Choroid plexus epithelial cell (primary cell): ENCODE data around the gene ADM.
A peak's percentile ranks its signal among the peaks of the same experiment; 100 is the strongest.

ENCODE experiments used
- DNase-seq: peaks from one replicate; pipeline ENCODE4 v3.0.0-alpha.2; 2010; ENCODE audit warnings: low read depth
- H3K4me3 ChIP-seq: 2 replicates; pipeline ENCODE4 v1.5.1; 2011; ENCODE audit warnings: low read depth, mild to moderate bottlenecking, control low read depth, low read length, moderate library complexity
- CTCF ChIP-seq: conservative IDR thresholded peaks from 2 replicates; pipeline ENCODE4 v1.5.1; 2011; ENCODE audit warnings: low read depth, mild to moderate bottlenecking, control low read depth, inconsistent platforms, low read length, moderate library complexity

ADM gene

DNA sequence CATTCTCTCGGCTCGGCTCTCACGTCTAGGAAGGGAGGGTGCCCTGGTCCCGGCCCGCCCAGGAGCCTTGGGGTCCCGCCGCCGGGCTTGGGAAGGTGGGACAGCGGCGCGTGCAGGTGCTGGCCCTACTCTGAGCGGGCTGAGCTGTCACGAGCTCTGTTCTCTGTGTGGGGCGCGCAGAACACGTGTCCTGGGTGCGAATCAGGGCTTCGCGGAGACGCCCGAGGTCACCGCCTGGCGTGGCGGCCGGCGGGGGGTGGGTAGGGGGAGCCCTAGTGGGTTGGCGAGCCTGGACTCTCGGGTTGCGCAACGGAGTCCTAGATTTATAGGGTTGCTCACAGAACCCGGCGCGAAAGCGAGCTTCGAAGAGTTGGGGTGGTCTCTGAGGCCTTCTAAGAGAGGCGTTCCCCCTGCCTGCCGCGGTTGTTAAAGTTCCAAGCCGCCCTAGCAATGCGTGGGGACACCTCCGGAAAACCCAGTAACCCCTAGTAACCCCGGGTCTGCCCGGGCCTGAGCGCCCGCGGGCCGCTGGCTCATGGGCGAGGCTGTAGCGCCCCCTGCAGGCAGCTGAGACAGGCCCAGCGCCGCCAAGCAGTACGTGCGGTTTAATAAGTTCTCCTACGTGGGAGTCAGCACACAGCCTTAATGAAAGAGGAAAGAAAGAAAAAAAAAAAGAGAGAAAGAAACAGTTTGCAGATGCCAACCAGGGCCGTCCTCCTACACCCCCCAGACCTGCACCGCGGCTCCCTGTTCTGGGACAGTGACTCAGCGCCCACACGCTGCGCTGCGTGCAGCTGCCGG is 2.7 kb downstream of the ADM start:
- H3K4me3 ChIP-seq: peak overlapping the region; percentile 98
- TF ChIP-seq CTCF: peak; percentile 84
- peak; percentile 94 for DNase-seq

- peak; percentile 57 for DNase-seq
- H3K4me3 ChIP-seq: peak overlapping the region; percentile 98
- no peak for TF ChIP-seq CTCF
These were observed 3.5 kb downstream of the ADM start for GRCh38 chr11:10308201-10308954.

DNA sequence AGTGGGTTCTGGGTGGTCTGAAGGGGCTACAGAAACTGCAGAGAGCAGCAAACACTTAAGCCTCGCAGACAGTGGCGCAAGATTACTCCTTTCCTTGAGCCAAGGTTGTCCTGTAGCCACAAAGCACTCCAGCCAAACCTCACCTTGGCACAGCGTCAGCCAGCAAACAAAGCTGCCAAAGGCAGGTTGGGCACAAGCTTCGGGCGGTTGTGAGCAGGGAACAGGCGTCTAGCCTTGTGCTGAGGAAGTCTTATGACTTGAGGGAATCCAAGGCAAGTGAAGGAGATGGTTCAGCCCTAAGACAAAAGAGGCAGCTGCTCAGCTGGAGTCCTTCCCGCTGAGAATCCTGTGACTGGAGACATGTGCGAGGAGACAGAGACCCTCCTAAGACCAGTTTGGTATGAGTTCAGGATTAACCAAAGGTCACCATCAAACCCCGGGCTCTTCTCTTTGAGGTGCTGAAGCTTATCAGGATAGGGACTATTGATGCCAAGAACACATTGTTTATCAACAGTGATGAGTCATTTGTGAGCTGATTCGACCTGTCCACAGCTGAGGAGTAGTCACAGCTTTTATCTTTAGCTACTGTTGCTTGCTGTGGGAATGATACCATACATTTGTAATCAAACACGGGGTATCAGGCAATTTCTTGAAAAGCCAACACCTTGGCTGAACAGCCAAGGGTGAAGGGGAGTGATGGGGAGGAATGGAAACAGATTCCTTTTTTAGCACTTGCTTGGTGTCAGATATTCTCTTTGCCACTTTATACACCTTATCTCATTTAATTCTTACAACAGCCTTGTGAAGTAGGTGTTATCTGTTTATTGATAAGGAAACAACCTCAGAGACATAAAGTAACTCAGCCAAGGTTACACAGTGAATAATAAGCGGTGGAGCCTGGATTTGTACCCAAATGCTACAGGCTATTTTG is 4.6 kb downstream of the ADM start:
- DNase-seq: peak; percentile 93
- peak overlapping the region; percentile 98 for H3K4me3 ChIP-seq
- no peak for TF ChIP-seq CTCF

DNA sequence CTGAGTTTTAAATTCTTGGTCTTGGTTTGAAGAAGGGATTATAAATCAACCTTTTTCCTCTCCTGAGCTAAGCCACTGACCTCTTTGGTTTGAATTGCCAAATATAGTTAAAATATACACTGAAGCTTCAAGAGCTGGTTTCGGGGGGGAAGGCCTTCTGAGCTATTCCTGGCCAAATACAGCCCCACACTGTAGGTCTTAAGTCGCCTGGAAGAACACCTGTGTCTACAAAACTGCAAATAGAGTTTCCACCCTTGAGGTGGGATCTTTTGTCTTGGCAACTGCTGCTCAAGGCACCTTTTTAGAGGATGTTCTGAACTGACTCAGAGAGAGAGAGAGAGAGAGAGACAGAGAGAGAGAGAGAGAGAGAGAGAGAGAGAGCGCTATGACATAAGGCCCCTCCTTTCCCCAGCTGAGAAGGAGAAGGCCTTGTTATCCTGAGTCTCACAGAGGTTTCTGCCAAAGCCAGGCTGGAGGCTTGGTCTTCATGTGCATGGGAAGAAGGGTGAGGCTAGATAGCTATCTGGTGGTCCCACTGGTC is 5.5 kb downstream of the ADM start:
- no peak overlapping the region for H3K4me3 ChIP-seq
- TF ChIP-seq CTCF: no peak
- DNase-seq: peak; percentile 77

DNA sequence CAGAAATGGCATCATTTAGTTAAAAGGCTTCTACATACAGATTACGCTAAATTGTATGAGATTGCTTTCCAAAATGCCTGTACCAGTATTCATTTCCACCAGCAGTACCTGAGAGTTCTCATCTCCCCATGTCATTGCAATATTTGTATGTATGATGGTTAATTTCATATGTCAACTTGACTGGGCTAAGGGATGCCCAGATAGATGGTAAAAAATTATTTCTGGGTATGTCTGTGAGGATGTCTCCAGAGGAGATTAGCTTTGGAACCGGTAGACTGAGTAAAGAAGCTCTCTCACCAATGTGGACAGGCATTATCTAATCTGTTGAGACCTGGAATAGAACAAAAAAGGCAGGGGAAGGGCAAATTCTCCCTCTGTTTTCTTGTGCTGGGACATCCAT is 6.9 kb downstream of the ADM start:
- DNase-seq: no peak
- H3K4me3 ChIP-seq: no peak overlapping the region
- TF ChIP-seq CTCF: no peak

GRCh38 chr11:10314199-10315072 is 9.6 kb downstream of the ADM start:
- no peak overlapping the region for H3K4me3 ChIP-seq
- TF ChIP-seq CTCF: no peak
- DNase-seq: peak; percentile 91
